Left kidney (tissue), 2 donors: ENCODE data around the gene DPP6. TPM values are rescaled to one million over a fixed set of nuclear protein-coding genes. Genes with fewer than 3 reads are reported as not detected.

ENCODE experiments used
- DNase-seq: peaks from one replicate; pipeline ENCODE4 v3.0.0-alpha.2; 2013
- polyA plus RNA-seq: library from polyadenylated mRNA; unstranded; fragments of 120-200 nt; gene quantifications from one replicate; pipeline ENCODE4 v1.2.1, GENCODE V29; 2013; ENCODE audit not compliant: insufficient read length

The DPP6 gene
- polyA plus RNA-seq, 1 donor: 44.9 TPM

DNA sequence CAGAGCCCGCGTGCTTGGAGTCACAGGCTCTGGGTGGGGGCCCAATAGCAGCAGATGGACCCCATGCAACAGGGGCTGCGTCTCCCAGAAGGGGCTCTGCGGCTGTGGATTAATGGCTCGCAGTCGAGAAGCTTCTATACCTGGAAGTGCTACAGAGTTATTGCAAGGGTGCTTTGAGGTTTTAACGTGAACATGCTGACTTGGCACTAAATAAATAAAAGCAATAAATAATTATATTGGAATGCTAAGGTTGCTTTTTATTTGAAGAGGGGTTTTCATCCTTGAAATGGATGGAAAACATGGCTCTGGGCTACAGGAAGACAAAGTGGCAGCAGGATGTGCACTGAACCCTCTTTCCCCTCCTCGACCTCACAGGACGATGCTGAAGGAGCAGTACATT lies 828.3 kb downstream of the DPP6 start:
- no peak for DNase-seq

DNA sequence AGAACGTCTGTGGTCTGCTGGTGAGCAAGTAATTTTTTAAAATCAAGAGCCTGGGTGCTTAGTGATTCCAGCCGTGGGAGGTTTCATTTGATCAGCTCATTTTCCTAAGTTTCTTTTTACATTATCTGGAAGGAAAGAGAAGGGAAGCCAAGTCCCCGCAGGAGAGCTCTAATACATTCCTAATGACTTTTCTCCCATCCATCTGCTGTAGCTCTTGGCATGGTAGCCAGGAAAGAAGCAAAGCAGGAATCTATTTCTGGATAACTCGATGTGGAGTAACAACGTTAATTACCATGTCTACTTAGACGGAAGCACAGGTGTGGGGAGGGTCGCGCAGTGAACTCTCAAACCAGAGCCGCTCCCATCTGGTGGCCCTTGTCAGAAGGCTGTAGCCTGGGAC lies 828.8 kb downstream of the DPP6 start:
- no peak for DNase-seq

DNA sequence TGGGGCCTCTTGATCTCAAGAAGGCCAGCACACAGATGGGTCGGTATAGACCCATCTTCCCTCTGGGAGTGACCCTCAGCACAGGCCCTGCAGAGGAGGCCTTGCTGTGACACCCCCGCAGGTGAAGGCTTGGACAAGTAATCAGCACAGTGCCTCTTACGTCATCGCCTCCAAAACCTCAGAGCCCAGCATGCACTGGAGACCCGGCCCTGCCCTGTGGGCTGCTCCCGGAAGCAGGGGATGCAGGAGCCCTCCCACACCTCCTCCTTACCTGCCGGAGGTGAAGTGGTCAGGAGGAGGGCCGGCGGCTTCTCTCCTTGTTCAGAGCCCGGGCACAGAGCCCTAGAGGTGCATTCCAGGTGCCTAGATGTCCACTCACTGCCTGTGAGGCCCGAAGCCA lies 829.3 kb downstream of the DPP6 start:
- DNase-seq: no peak

DNA sequence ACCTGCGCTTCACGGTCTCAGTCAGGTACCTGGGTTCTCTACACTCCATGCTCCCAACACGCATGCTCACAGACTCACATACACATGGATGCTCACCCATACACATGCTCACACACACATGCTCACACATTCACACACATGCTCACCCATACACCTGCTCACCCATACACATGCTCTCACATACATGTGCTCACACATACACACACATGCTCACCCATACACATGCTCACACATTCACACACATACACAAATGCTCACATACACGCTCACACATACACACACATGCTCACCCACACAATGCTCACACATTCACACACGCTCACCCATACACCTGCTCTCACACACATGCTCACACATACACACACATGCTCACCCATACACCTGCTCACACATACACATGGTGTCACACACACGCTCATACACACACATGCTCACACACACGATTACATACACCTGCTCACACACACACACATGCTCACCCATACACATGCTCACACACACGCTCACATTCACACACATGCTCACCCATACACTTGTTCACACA lies 830.8 kb downstream of the DPP6 start:
- no peak for DNase-seq

DNA sequence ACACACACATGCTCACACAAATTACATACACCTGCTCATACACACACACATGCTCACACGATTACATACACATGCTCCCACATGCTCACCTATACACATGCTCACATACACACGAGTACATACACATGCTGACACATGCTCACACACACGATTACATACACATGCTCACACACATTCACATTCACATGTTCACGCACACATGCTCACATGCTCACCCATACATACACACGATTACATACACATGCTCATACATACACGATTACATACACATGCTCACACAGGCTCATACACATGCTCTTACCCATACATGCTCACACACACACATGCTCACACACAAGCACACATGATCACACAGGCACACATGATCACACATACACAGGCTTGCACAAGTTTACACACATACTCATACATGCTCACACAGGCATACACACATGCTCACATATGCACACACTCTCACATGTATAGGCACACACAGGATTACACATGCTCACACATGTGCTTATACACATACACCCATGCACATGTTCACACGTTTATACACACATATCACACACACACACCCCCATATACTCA lies 832.2 kb downstream of the DPP6 start:
- DNase-seq: no peak

DNA sequence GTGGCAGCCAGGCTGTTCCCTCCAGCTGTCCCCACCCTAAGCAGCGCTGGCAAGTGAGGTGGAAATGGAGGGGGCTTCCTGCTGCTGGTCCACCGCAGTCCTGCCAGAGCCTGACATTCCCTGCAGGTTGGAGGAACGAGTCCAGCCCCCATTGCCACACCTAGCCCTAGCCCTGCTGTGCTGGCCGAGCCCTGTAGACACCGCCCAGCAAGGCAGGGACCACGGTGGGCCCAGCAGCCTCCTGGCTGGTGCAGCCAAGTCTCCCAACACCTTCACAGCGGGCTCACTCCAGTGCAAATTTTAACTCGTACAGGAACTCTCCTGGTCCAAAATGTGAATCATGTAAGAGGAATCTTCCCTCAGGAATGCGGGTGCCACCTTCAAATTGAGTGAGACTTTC lies 834.4 kb downstream of the DPP6 start:
- no peak for DNase-seq

DNA sequence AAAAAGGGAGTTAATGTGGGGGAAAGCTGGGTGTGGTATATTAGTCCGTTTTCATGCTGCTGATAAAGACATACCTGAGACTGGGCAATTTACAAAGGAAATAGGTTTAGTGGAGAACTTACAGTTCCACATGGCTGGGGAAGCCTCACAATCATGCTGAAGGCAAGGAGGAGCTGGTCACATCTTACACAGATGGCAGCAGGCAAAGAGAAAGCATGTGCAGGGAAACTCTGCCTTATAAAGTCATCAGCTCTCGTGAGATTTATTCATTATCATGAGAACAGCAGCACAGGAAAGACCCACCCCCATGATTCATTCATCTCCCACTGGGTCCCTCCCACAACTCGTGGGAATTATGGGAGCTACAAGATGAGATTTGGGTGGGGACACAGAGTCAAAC lies 836.5 kb downstream of the DPP6 start:
- DNase-seq: no peak

DNA sequence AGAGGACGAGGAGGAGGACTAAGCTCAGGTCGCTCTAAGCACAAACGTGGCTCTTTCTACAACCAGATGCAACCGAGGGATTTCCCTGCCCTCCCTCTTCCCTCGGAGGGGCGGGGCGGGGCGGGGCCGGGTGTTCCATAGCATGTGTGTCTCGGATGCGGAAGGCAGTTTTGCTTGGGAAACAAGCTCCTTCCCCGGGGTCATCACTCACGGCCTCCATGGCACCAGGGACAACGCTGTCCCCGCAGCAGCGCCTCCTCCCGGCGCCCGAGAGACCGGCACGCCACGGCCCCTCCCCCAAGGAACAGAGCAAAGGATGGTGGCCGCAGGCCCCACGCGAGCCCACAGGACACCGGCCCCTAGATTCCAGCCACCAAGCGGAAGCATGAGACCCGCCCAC lies 840.3 kb downstream of the DPP6 start:
- no peak for DNase-seq

DNA sequence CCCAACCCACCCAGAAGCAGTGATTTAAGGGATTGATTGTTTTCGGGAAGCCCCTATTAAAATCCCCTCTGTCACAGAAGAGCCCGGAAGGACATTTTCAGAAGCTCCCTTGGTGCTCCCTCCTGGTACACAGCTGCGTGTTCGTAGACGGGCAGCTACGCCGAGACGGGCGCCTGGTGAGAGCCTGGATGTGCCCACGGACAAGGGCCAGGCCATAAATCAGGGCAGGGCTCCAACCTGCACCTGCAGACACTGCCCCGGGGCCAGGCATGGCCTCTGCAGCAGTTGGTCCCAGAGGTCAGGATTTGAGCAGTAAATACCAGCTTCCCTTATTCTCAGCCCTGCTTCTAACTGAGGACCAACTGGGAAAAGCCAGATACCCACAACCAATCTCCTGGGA lies 843.9 kb downstream of the DPP6 start:
- no peak for DNase-seq

DNA sequence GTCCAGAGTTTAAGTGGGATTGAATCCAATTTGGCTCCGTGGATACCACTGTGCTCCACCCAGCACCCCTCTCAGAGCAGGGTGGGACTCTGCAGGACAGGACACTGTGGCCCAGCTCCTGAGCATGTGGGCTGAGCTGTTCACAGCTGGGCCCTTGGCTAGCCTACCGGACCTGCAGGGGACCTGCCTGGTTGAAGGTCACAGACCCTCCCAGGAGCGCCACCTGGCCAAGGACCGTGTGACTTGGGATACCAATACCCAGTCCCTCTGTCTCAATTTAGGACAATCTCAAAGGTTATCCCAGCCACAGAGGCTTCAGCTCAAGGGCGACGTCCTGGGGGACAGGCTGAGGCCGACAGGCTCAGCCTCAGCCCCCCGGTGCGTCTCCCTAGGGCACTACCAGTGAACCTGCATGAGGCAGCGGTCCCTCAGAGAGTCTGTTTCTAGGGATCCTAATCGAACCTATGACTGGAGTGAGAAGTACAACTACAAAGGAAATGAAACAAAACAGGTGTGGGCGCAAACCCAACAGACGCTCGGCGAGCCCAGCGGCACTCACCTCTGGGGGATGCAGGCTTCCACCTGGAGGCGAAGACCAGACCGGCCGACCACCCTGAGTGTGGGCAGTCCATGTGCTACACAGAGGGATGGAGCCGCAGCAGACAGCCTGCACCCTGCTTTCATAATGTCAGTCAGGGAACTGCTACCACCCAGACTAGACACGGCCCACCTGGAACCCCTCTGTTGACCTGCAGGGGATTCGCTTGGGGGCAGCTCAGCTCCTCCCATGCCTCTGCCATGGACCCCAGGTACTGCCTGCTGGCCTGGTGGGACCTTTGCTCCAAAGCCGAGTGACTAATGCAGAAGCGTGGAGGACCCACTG lies 847.0 kb downstream of the DPP6 start:
- no peak for DNase-seq

DNA sequence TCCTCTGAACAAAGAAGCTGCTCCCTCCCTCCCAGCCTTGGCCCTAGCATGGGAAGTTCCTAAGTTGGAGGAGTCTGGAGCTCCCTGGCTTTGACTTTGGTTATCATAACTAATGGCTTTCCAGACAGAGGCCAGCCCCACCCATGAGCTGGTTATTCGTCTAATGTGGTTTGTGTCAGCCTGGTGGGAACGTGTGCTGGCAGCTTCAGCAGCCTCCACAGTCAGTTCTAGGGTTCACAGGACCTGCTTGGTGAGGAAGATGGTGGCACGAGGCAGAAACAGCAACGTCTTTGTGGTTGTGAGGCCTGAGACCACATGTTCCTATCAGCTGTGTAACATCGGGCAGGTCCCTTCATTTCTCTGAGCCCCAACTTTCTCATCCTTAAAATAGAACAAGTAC lies 847.7 kb downstream of the DPP6 start:
- DNase-seq: no peak

DNA sequence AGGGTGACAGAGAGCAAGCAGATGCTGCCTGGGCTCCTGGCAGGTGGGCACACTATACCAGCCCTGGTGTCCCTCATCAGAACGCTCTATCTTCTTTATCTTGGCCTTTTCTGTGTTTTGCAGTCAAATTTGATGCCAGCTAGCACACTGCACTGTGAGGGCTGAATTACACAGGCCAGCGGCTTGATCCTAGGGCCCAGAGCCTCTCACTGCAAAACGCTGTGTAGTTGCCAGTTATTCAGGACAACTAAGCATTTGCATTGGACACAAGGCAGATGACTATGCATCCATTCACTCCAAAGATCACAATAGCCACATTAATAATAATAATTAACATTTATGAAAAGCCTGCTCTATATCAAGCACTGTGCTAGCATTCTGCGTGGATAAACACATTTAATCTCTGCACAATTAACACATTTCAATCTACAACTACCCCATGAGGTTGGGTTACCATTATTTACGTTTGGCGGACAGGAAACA lies 850.4 kb downstream of the DPP6 start:
- DNase-seq: no peak

DNA sequence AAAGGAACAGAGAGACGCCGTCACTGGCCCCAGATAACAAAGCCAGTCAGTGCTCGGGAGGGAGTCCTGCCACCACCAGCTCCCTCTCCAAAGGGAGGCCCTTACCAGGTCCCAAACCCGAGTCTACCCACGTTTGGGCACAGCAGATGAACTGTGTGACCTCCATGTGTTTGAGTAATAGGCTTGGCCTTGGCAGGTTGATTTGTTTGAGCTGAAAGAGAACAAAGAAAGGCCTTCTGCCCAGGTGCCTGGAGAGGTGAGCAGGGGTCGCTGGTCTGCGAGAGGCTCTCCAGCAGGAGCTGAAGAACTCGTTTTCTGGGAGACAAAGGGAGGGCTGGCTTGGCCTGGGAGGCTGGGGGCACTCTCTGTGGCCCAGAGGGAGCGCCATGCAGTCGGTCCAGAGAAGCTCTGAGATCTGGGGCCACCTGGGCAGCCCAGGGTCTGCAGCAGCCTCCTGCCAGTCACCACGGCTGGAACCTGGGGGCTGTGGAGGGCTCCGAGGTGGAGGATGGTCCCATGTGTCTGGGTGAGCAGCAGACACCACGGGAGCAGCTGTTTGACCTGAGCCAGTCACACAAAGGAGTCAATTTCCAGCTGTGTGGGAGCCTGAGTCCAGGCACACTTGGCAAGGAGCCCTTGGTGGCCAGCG lies 851.0 kb downstream of the DPP6 start:
- DNase-seq: no peak

DNA sequence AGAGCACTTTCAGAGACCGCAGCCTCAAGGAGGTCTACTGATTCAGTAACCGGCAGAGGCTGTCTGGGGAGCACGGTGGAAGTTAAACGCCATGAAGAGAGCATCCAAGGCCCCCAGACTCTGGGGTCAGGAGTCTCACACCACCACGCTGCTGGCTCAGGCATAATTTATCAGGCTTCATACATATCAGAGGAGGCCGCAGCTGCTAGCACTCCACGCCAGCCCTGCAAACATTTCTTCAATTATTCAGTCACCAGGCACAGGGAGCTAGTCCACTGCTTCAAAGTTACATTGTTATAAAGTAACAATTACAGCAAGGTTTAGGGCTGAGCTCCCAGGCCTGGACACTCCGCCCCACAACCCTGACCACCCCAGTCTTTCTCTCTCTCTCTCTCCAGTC lies 852.9 kb downstream of the DPP6 start:
- DNase-seq: no peak

DNA sequence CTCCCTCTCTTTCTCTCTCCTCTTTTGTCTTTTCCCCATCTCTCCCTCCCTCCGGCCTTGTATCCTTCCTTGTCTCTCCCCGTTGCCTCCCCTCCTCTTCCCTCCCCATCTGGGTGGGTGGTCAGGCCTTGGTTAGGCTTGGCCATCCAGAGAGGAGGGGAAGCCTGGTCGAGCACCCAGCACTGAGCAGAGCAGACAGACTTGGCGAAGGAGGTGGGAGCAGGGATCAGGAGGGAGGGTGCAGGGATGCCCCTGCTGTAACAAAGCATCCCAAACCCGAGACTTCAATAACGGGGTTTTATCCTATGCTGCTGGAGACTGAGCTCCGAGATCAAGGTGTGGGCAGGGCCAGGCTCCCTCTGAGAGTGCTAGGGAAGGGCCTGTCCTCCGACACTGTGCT lies 853.4 kb downstream of the DPP6 start:
- DNase-seq: no peak

DNA sequence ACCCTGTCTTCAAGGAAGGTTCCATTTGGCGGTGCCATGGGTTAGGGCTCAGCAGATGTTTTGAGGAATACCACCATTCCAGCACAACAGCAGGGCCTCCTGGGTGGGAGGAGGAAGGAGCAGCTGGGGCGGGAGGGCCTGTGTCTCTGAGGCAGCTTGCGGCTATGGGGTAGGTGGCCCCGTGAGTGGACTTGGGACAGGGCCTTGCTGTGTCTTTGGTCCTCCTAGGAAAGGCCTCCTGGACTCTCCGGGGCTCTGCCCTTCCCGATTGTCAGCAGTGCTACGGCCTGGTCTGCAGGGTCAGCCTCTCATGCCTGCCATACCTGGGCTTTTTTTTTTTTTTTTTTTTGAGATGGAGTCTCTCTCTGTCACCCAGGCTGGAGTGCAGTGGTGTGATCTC lies 854.0 kb downstream of the DPP6 start:
- DNase-seq: no peak

DNA sequence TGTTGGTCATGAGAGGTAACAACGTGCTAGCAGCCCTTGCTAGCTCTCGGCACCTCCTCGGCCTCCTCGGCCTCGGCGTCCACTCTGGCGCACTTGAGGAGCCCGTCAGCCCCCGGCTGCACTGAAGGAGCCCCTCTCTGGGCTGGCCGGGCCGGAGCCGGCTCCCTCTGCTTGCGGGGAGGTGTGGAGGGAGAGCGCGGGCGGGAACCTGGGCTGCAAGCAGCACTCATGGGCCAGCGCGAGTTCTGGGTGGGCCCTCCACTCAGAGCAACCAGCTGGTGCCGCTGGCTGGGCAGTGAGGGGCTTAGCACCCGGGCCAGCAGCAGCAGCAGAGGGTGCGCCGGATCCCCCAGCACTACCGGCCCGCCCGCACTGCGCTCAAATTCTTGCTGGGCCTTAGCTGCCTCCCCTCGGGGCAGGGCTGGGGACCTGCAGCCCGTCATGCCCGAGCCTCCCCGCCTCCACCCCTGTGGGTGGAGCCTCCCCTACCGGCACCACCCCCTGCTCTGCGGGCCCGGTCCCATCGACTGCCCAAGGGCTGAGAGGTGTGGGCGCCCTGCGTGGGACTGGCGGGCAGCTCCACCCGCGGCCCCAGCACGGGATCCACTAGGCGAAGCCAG lies 854.6 kb downstream of the DPP6 start:
- DNase-seq: no peak

DNA sequence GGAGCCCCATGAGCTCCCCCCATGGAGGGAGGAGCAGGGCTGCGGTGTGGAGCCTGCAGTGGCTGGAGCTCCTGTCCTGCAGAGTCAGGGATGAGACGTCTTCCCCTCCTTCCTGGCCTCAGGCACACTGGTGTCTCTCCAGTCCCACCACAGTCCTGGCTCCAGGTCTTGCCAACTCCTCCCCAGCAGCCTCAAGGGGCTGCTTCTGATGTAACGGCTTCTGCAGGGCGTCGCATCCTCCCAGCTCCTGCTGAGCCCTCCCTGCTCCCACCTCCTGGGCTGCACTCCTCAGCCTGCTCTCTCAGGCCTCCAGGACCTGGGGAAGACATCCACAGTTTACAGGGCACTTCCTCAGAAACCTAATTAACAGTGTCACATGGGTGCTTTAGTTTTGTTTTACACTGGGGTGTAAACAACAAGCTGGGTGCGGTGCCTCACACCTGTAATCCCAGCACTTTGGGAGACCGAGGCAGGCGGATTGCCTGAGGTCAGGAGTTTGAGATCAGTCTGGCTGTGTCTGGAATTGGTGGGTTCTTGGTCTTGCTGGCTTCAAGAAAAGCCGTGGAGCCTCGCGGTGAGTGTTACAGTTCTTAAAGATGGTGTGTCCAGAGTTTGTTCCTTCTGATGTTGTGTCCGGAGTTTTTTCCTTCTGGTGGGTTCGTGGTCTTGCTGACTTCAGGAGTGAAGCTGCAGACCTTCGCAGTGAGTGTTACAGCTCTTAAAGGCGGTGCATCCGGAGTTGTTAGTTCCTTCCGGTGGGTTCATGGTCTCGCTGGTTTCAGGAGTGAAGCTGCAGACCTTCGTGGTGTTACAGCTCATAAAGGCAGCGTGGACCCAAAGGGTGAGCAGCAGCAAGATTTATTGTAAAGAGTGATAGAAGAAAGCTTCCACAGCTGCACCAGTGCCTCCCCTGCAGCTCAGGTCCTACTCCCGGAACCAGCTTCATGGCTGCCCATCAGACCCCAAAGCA lies 855.7 kb downstream of the DPP6 start:
- DNase-seq: no peak

DNA sequence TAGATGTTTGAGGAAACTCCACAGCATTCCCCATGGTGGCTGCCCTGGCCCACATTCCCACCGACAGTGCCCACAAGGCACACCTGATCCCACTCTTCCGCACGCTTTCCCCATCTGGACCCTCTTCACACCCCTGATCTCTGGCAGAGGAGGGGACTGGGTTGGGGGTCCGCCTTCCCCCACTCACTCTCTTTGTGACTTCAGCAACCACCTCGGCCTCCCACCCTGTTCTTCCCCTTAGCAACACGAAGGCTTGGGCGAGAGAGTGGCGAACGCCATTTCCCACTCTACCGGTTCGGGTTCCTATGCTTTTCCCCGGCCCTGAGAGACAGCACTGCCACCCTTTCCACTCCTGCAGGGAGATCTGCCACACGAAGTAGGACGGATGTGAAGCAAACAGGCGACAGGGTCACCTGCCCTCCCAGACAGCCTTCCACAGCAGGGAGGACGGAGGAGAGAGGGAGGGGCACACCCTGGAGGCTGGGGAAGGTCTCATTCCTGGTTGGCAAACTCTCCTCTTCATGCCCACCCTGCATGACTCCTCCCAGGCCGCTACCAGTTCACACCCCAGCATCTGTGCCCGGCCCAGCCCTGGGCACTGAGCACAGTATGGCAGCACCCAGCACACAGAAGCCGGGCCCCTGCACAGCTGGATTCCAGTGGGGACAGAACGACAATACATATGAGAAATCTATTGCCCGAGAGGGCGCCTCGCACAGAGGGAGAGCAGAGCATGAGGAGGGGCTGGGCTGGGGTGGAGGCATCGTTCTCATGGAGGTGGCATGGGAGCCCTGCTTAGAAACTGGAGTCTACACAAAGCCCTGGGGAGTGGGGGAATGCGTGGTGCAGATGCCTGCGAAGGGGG lies 857.3 kb downstream of the DPP6 start:
- no peak for DNase-seq

DNA sequence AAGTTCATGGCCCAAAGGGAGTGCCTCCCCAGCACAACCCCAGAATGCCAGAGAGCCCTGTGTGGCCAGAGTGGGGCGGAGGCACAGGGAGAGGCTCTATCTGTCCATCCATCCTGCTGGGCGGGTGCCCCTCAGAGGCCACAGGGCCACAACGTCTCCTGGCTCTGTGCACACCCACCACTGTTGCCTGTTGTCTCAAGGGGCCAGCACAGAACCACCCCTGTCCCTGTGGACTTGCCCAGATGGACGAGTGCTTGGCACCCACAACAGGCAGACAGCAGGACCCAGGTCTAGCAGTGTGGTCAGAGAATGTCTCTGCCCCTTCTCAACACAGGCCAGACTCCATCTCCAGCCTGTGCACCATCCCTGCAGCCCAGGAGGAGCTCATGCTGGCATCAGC lies 857.9 kb downstream of the DPP6 start:
- DNase-seq: no peak
